Upper lobe of right lung (tissue), 1 donor: ENCODE results near the gene GMPPB. TPM values are rescaled to one million over a fixed set of nuclear protein-coding genes. Genes with fewer than 3 reads are reported as not detected.

Experiments used
- ATAC-seq: fragments of 200-7000 bp; cut with Tn5 transposase; one replicate; pipeline ENCODE4 v1.9.1; 2020; ENCODE audit warnings: mild to moderate bottlenecking, moderate library complexity
- DNase-seq: peaks from one replicate; pipeline ENCODE4 v3.0.0-alpha.2; 2020
- H3K27ac ChIP-seq: fragments of 200-600 bp; one replicate; pipeline ENCODE4 v1.8.0; 2022
- H3K27me3 ChIP-seq: fragments of 200-600 bp; one replicate; pipeline ENCODE4 v1.8.0; 2022; ENCODE audit warnings: mild to moderate bottlenecking
- H3K36me3 ChIP-seq: fragments of 200-600 bp; one replicate; pipeline ENCODE4 v1.8.0; 2022
- H3K4me1 ChIP-seq: fragments of 200-600 bp; one replicate; pipeline ENCODE4 v1.8.0; 2022
- H3K4me3 ChIP-seq: fragments of 200-600 bp; one replicate; pipeline ENCODE4 v1.8.0; 2022; ENCODE audit warnings: mild to moderate bottlenecking
- H3K9me3 ChIP-seq: fragments of 200-600 bp; one replicate; pipeline ENCODE4 v1.8.0; 2022
- CTCF ChIP-seq: fragments of 200-600 bp; IDR thresholded peaks from one replicate; pipeline ENCODE4 v1.8.0; 2022; ENCODE audit warnings: antibody characterized with exemption
- intact Hi-C: fragments of 100-400 bp; cut with DNase I; formaldehyde crosslinking; loops from one replicate; pipeline ENCODE4 v1.11.0; 2022
- total RNA-seq: library from RNA; stranded (reverse); fragmentation: NEBNext Ultra II Directional; extraction: Animal tissue kit (Norgen Biotek cat#: 25700); gene quantifications from one replicate; pipeline ENCODE4 v1.2.1, GENCODE V29; 2021
- donor health status: DM: no; HTN: yes; CAD: no; lungs with severe emphysema.

The GMPPB gene
- total RNA-seq, 1 donor from 2014 or later, result 34.8 TPM

GRCh38 chr3:49727924-49728361, 4.2 kb upstream of the GMPPB start:
- peaks cover 55% of the 10 kb centered on the region for H3K36me3 ChIP-seq
- no peaks in the 10 kb centered on the region for H3K9me3 ChIP-seq
- no peak overlapping the region for H3K4me3 ChIP-seq
- ATAC-seq (no peak), DNase-seq (peak; percentile 63)
- no peaks in the 10 kb centered on the region for H3K27me3 ChIP-seq
- TF ChIP-seq CTCF, result no peak
- H3K27ac ChIP-seq, result no peak overlapping the region
- H3K4me1 ChIP-seq, result peaks cover 10% of the 10 kb centered on the region
- intact Hi-C loops, result no loop called here

GRCh38 chr3:49727154-49727923, 3.6 kb upstream of the GMPPB start:
- TF ChIP-seq CTCF, result no peak

GRCh38 chr3:49725906-49726681, 2.3 kb upstream of the GMPPB start:
- H3K9me3 ChIP-seq, result no peaks in the 10 kb centered on the region
- ATAC-seq, result no peak
- H3K27me3 ChIP-seq, result no peaks in the 10 kb centered on the region
- no peak overlapping the region for H3K27ac ChIP-seq
- H3K4me1 ChIP-seq, result peaks cover 19% of the 10 kb centered on the region
- DNase-seq, result no peak
- no peak overlapping the region for H3K4me3 ChIP-seq
- no peak for TF ChIP-seq CTCF
- H3K36me3 ChIP-seq, result peaks cover 50% of the 10 kb centered on the region
- intact Hi-C loops, result no loop called here

More at GRCh38 chr3:49727154-49727923, 3.6 kb upstream of the GMPPB start:
- DNase-seq (no peak), ATAC-seq (no peak)
- intact Hi-C loops, result no loop called here
- no peak overlapping the region for H3K27ac ChIP-seq
- peaks cover 16% of the 10 kb centered on the region for H3K4me1 ChIP-seq
- no peaks in the 10 kb centered on the region for H3K27me3 ChIP-seq
- H3K9me3 ChIP-seq, result no peaks in the 10 kb centered on the region
- peaks cover 50% of the 10 kb centered on the region for H3K36me3 ChIP-seq
- no peak overlapping the region for H3K4me3 ChIP-seq

GRCh38 chr3:49724586-49724985, 835 bp upstream of the GMPPB start:
- no peak for TF ChIP-seq CTCF
- intact Hi-C loops, result no loop called here
- H3K27me3 ChIP-seq, result no peaks in the 10 kb centered on the region
- H3K27ac ChIP-seq, result peak overlapping the region; percentile 99
- ATAC-seq (no peak), DNase-seq (peak; percentile 67)
- peaks cover 19% of the 10 kb centered on the region for H3K4me1 ChIP-seq
- H3K9me3 ChIP-seq, result no peaks in the 10 kb centered on the region
- peaks cover 39% of the 10 kb centered on the region for H3K36me3 ChIP-seq
- H3K4me3 ChIP-seq, result peak overlapping the region; percentile 99

- H3K27ac ChIP-seq, result peak overlapping the region; percentile 99
- TF ChIP-seq CTCF, result no peak
- peak; percentile 22 for ATAC-seq
- no peaks in the 10 kb centered on the region for H3K9me3 ChIP-seq
- peak overlapping the region; percentile 99 for H3K4me3 ChIP-seq
- peaks cover 36% of the 10 kb centered on the region for H3K36me3 ChIP-seq
- H3K27me3 ChIP-seq, result no peaks in the 10 kb centered on the region
- intact Hi-C loops, result no loop called here
- H3K4me1 ChIP-seq, result peaks cover 28% of the 10 kb centered on the region
- peak; percentile 88 for DNase-seq
Measured at GRCh38 chr3:49723296-49723627, 489 bp downstream of the GMPPB start.
